Measurements from ENCODE around the gene NEU2.

NEU2 gene

DNA sequence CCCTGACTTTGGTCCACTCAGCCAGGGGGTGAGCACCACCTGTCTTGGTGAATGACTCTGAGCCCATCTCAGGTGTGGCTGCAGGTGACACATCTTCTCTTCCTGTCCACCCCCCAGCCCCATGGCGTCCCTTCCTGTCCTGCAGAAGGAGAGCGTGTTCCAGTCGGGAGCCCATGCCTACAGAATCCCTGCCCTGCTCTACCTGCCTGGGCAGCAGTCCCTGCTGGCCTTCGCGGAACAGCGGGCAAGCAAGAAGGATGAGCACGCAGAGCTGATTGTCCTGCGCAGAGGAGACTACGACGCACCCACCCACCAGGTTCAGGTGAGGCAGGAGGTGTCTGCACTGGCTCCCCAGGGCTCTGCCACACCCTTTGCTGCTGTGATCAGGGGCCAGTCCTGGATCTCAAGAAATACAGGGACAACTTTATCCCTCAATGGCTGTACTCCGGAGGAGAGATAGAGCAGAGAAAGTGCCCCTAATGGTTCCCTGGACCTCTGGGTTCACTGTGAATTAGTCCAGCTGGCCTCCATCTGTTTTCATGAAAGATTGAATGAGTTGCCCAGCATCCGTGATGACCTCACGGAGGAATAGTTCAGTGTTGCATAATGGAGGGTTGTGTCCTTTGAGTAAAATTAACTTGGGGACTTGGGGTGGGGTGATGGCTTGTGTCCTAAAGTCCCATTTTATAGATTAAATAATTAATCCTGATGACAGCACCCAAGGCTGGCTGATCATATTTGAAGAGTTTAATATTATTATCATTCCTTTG lies at the start of gene NEU2:
Gene NEU2 (plus strand): TSS at position 122 of the 770 bp plus-strand sequence. CDS start 0 bp downstream, at position 122.
- no peak for DNase-seq

- DNase-seq, result no peak
Observed at GRCh38 chr2:232982926-232983668, 49.4 kb upstream of the NEU2 start.

GRCh38 chr2:232983669-232984140 lies 48.8 kb upstream of the NEU2 start:
- no peak for DNase-seq

DNA sequence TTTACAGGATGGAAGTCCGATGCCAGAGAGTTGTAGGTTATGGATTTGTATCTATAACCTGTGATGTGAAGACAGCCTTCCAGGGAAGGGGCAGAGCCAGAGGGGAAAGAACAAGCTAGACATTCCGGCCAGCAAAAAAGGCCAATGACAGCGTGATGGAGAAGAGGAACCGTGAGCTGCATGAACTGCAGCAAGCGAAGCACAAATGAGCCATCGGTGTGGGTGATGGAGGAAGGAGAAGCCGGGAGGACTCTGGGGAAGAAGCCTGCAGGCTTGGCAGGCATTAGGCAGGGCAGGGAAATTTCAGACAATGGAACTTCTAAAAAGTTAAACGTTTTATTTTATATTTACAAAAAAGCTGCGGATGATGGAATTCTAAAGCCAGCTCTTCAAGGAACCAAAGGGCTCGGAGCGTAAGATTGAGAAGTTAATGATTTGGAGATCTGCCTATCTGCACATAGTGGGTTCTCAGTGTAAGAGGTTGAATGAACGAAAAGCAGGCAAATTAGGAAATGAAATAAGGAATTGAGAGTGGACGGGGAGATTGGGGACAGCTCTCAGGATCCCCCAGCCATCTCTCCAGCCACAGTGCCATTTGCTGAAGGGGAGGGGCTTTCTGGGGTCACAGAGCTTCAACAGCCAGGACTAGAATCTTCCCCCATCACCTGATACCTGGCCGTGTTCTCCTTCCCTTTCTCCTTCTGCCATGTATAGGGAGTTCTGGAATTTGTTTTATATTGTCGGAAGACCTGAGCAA lies 47.8 kb upstream of the NEU2 start:
- no peak for DNase-seq

DNA sequence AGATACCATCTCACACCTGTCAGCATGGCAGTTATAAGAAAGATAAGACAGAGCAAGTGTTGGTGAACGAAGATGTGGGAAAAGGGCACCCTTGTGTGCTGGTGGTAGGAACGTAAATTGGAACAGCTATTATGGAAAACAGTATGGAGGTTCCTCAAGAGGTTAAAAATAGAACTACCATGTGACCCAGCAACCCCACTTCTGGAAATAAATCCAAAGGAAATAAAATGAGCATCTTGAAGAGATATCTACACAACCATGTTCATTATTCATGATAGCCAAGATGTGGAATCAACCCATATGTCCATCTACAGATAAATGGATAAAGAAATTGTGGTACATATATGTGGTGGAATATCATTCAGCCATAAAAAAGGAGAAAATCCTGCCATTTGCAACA lies 46.3 kb upstream of the NEU2 start:
- DNase-seq, result no peak

- no peak for DNase-seq
Observed at GRCh38 chr2:232993231-232993821, 39.1 kb upstream of the NEU2 start.

DNA sequence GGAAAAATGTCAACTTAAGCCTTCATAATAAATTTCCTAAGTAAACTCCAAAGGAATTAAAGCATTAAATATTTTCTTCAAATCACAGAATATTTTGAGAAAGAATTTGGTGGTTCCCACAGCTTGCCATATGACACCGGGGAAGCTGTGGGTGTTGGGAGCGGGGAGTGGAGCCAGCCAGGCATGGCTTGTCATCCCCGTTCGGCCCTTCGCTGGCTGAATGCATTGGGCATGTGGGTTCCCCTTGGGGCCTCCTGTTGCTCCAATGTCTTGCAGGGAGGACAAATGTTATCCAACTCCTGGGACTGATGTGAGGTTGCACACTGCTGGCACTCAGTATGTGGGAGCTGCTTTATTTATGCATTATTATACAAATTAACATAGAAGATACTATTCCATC lies 38.0 kb upstream of the NEU2 start:
- DNase-seq, result no peak

DNA sequence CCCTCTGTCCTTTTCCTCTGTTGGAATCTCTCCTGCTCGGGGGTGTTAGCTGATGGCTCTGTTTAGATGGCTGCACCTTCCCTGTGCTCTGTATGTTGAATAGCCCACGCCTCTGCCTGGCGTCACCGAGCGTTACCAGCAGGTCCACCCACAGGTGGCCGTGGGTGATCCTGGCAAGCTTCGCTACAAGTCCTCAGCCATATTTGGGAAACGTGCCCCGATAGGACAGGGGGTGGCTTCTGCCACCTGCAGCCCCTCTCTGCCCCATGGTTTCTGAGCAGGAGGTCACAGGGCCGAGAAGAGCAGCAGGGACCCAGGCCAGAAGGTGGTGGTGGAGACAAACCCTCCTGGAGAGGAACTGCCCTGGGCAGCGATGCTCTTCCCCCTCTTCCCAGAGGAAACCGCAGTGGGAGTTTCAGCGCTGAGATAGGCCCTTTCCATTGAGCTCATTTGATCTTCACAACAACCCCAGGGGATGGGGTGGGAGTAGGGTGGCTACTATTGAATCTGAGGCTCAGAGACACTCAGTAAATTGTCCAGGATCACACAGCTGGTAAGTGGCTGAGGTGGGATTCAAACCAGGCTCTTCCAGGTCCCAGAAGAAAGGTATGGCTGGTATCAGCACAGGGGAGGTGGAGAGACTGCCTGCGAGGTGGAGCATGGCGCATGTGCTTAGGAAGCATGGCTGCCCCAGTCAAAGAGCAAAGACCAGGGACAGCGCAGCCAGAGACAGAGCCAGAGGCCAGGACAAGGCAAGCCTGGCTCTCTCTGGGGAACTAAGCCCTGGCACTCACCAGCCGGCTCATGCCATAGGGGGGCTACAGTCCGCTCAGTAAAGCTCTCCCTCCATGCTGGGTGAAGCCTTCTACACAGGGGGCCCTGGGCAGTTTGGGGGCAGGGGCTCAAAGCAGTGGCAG lies 34.5 kb upstream of the NEU2 start:
- DNase-seq, result no peak

GRCh38 chr2:232998666-232998985 lies 33.8 kb upstream of the NEU2 start:
- DNase-seq, result no peak

DNA sequence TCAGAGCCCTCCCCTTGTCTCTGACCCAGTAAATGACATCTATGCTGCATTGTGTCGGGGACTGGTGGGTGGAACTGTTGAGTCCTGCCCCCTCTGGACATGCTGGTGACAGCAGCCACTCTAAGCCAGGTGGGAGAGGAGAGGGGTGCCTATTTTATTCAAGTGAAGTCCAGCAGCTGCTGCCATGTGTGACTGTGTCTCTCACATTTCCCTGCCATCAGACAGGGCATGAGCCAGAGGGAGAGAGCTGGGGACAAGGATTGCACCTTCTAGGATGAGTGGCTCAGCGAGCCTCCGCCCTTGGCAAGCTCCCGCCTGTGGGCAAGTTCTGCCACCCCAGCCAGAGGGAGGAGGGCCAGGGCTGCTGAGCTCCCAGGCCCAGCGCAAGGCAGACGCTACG lies 33.1 kb upstream of the NEU2 start:
- no peak for DNase-seq

GRCh38 chr2:233000886-233001750 lies 31.4 kb upstream of the NEU2 start:
- DNase-seq, result no peak

GRCh38 chr2:233002829-233003657 lies 29.4 kb upstream of the NEU2 start:
- no peak for DNase-seq

- no peak for DNase-seq
Observed at GRCh38 chr2:233003658-233004555, 28.6 kb upstream of the NEU2 start.

DNA sequence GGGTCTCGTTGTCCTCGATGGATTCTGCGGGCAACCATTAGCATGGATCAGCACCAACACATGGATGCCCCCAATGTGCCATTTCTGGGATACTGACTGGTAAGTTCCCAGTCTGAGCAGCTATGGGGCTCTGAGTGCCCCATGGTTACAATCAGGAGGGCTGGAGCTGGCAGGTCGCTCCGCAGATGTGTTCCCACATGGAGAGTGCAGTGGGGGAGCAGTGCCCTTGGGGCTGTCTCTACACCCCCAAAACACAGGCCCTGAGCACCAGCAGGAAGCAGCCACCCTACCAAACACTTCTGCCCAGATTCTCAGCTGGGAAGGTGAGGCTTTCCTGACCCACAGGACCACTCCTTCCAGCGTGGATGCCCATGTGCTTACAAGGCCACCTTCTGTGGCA lies 27.4 kb upstream of the NEU2 start:
- no peak for DNase-seq

- no peak for DNase-seq
Observed at GRCh38 chr2:233006648-233007047, 25.8 kb upstream of the NEU2 start.

GRCh38 chr2:233007270-233007669 lies 25.2 kb upstream of the NEU2 start:
- DNase-seq, result no peak

DNA sequence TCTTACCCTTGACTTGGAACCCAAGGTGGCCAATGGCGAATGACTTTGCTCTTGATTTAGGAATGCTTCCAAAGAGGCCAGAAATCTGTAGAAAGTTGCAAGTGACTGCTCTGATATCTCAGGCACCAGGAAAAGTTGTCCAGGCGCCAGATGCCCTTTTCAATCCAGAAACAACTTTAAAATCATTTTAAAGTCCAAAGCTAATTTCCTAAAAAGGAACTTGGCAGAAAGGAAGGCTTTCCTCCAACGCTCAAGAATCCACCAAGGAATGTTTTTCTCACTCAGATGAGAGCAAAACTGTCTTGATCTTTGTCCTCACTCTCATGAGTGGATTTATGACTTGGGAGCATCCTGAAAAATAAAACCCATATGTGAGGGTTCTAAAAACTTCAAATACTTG lies 24.7 kb upstream of the NEU2 start:
- no peak for DNase-seq

- DNase-seq, result no peak
Observed at GRCh38 chr2:233009661-233010060, 22.8 kb upstream of the NEU2 start.
